Amniotic stem cell (primary cell): ENCODE data around the gene FRMD6.

Experiments
- DNase-seq: peaks from one replicate; lab custom pipeline; 2025; lab: John Stamatoyannopoulos, UW

FRMD6 gene

DNA sequence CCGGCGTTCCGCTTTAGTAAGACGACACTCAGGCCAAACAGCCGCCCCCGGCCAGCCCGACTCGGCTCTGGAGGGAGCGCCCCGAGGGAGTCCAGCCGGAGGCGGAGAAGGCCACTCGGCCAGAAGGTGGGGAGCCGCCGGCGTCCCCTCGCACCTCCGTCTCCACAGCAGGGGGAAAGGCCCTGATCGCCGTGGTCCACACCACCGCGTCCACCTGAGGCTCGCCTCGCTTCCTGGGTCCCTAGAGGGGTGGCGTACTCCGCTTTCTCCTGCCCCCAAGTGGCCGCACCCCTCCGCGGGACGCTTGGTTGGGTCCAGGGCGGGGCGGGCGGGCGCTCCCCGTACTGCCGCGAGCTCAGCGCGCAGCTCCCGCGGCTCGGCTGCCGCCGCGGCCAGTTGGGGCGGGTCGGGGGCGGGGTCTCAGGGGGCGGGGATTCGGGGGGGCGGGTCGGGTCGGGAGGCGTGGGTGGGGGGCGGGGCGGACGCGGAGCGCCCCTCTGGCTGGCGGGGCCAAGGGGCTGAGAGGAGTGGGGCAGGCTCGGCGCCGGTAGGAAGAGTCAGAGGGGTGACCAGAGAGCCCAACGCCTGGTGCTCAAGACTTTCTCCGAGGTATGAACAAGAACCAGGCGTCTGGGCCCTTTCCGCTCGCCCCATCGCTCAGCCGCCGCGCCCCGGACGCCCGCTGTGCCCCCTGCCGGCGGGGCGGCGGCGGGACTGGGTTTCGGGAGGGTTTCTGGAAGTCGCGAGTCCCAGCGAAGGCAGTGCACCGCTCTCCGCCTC, at the start of gene FRMD6:
Gene FRMD6, plus strand, starts transcription at position 523 of the 780 bp plus-strand sequence. CDS start 37,927 bp downstream, outside the sequence.
- peak; percentile 73 for DNase-seq

DNA sequence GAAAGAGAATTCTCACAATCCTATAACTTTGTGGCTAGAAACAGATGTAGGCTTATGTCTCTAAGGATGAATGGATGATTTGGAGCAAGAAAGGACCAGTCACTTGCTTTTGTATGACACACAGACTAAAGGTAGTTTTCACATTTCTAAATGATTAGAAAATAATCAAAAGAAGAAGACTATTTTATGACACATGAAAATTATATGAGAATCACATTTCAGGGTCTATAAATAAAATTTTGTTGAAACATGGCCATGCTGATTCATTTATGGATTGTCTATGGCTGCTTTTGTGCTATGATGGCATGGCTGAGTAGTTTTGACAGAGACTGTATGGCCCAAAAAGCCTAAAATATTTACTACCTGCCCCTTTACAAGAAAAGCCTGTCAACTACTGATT, 49.4 kb upstream of the FRMD6 start:
- DNase-seq = no peak

DNA sequence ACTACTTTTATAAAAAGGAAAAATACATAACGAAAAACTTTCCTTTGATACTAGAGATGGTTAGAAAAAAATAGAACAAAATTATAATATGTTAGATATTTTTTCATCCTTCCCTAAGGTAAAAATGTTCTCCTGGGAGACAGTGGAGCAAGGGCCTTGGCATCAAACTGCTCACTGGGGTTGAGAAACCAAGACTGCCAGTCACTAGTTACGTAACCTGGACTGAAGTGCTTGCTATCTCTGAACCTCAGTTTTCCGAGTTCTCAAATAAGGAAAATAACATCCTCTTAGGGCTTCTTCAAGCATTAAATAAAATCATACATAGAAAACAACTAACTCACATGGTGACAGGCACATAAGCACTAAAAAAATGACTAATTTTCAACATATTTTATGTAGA, 48.2 kb upstream of the FRMD6 start:
- no peak for DNase-seq

DNA sequence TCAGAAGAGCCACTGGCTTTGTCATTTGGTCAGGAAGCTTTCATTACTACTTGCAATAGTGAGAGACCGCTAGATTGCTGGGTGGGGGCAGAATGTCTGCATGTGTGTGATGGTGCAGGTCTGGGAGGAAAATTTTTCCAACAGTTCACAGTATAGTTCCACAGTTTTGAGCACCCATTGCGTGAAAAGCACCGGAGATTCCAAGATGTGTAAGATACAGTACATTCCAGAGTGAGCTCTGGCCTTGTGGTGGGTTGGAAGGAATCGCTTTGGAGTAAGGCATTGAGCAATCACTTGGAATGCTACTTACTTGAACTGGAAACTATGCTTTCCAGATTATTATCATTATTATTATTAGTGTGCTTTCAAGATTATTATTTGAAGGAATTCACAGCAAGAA, 47.6 kb upstream of the FRMD6 start:
- DNase-seq = peak; percentile 39

DNA sequence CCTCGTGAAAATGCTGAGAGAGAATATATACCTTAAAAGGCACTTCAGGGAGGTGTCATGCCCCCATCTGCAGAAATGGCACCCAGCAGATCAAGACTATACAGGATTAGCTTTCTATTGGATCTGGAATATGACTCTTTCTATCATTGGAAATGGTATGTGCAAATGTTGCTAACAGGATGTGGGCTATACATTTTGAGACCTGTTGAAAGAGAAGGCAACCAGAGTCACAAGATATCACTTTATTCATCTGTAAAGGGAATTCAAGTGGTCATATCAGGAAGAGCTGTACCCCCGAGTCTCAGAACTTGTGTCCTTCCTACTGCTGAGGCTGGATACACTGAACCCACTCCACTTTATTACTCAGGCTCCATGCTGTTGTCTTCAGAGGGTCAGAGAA, 46.1 kb upstream of the FRMD6 start:
- no peak for DNase-seq

DNA sequence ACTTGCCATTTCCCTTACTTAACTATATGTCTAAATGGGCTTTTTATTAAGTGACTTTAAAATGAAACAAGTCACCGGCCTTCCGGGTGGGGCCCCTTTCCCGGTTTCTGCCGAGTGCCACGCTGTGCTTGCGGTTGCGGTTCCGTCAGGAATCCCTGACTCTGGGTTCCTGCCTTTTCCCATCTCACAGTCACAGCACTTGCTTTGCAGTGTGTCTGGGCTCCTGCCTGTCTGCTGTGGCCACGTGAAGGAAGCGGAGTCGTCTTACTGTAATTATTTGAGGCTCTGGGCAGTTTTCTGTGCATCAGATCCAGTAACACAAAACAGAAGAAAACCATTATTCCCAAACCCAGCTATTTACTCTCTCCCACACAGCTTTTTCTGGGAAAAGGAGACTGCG, 44.0 kb upstream of the FRMD6 start:
- DNase-seq = peak; percentile 35

DNA sequence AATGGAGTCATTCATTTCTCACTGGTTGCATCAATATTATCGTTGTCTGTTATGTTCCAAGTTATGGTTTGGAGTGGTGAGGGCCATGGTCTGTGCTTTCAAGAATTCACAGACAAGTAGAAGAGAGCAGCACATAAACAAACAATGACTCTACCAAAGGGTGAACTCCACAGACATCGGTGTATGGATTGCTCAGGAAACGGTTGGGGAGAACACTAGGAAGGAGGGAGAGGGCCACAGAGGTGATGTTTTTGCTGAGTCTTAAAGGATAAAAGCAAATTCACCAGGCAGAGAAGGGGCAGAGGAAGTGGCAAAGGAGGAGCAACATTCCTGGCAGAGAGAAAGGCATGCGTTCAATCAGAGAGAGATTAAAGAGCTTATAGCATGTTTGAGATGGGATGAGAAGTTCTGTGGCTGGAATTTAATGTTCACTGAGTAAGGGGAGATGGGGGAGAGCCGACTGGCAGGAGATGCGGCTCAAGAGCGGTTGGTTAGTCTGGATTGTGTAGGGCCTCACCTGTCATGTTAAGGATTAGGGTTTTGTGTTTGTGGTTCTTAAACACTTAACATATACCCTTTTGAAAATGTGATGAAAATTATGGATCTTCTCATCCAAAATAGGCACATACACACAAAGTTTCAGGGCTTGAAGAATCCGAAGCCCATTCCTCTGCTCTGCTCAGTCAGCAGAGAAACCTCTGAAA, 42.3 kb upstream of the FRMD6 start:
- no peak for DNase-seq

DNA sequence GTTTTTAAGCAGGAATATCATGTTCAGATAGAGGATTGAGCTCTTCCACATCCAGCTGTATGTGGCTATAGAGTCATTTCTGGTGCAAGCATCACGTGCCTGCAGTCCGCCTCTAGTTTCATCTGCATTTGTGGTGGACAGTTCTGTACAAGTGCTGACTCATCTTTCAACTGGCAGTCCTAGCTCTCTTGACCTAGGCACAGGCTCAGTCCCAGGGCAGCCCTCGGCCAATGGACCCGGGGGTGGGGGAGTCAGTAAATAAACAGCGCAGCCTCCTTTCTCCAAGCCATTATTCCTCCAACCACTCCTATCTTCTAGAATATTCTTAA, 41.8 kb upstream of the FRMD6 start:
- DNase-seq = no peak

DNA sequence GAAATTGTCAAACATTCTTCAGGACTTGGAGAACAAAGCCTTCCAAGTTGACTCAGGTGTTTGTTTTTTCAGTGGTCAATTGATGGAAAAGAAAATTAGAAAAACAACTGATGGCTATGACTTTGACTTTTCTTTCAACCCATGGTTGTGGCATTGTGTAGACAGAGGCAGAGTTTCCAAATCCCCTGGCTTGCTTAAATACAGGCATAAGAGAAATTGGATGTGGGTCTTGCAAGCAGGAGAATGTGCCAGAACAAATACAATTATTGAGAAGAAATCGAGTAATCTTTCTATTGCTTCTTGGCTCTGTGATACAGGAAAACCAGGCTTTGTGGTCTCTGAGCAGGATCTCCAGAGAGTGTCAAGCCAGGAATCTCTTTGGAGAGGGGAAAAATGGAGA, 40.9 kb upstream of the FRMD6 start:
- no peak for DNase-seq

DNA sequence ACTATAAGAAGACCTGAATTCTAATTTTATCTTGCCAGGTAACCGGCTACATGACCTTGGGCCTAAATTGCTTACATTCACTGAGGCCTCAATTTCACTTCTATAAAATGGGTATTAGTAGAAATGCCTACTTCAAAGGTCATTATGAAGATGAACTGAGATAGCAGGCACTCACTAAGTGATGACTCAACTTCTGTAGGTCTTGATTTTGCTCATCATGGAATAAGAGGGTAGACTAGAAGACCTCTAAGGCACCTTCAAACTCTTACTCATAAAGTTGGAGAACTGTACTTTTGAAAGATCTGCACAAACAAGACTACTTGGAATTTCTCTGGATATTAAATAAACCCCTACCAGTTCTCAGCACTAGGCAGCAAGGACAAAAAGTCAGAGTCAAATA, 39.3 kb upstream of the FRMD6 start:
- DNase-seq = no peak

DNA sequence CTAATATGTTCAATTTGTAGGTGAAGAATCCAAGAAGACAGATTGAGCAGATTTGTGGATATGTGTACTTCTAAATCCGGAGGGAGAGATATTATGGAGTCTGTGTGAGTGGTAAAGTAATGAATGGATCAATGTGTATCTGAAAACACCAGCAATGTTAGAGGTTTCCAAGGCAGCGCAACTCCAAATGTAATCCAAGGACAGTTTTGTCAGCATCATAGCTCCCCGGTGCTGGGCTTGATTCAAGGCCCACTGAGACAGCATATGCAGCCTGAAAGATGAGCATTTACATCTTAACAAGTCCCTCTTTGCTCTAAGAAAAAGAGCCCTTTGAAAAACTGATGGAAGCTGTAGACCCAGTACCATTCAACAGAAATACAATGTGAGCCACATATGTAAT, 38.3 kb upstream of the FRMD6 start:
- no peak for DNase-seq

DNA sequence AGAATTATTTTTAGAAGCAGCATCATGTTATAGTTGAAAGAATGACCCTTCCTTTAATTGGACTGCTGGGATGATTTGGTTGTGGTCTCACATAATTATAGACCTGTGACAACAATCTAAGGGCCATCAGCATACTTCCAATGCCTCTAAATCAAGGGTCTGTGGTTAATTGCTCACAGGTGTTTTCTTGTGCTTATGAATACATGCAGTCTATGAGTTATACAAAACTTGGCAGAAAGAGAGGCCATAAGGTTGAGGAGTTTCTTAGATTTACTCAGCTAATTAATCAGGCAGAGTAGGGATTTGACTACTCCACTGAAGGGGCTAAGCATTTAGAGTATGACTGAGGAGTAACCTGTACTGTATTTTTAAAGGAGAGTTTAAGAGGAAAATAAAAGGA, 37.0 kb upstream of the FRMD6 start:
- DNase-seq = no peak

DNA sequence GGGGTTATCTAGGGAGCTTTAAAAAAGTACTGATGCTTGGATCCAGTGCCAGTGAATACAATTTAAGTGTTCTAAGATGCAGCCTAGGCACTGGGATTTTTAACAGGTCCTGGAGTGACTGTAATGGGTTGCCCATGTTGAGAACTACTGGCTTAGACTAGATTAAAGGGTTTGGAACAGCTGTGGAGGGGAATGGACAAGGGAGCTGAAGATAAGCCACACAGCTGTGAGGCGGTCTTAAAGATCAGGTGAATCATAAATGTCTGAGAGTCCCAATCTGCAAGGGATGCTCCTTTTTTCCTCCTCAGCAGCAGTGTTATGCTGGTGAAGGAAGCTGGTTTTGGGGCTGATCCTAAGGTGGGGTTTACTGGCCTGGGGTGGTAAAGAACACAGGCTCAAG, 35.5 kb upstream of the FRMD6 start:
- no peak for DNase-seq

DNA sequence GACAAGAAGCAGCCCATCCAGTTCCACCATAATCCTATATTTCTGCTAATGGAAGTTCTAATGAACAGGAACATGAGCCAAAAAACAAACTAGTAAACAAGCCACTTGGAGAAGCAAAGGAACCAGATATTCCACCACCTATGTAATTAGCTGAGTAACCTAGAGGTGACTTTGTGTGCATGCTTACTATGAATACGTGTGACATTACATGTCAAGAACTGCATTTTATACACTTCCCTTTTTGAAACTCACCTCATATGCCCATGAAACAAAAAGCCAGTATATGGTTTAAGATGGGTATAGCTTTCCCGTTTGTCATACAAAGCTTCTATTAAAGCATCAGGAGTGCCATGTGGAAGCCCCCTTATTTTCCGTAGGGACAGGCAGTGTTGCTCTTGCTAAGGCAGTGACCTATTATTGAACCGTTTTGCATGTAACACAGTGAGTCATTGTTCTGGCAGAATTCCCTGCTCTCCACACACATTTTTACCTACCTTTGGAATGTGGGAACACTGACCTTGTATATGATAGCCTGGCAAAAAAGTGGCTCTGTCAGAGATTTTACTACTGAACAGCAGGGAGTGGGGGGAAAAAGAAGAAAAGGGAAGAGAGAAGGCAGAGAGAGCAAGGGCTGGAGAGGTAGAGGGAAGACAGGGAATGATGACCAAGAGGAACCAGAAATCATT, 34.8 kb upstream of the FRMD6 start:
- DNase-seq = peak; percentile 43

DNA sequence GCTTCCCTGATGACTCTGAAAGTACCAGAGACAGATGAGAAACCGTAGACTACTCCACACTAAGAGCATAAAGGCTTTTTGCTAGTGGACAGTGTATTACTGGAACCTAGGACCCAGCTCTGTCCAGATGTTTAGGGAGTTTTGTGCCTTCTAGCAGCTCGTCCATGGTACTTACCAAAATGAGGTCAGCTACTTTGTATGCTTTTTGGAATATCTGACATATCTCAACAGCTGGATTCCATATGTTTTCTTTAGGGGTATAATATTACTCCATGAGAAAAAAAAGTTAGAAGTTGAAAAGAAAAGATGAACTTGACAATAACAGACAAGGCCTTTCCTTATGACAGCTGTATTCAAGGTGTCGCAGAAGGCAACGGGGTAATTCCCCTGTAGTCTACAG, 32.1 kb upstream of the FRMD6 start:
- no peak for DNase-seq

DNA sequence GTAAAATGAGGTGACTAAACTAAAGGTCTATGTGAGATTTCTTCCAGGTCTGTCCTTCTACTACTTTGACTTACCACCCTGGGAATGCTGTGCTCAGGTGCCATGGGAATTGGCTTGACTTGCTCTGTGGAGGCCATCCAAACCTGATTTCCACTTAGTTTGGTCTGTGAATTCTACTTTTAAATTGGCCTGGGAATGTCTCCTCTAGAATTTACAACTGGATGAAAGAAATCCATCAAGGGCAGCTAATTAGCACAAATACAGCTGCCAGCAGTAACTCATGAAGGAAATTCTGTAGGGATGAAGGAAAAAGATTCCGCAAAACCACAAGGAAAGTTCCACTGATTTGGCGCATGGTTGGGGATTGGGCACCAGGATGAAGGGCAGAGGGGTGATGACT, 31.7 kb upstream of the FRMD6 start:
- DNase-seq = no peak

DNA sequence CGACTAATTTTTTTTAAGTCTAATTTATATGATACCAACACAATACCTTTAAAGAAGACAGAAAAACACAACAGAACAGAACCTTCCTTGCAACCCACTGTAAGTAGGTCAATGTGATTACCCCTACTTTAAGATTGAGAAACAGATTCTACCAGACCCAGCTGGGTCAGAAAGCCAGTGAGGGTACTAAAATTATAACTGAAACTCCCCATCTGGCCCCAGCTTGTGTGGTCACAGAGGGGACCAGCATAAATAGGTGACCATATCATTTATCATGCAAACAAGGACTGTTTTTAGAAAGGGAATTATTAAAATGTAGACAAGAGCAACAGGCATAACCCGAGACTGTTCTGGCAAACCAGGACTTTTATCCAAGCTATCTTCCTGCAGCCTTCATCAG, 30.1 kb upstream of the FRMD6 start:
- DNase-seq = no peak

DNA sequence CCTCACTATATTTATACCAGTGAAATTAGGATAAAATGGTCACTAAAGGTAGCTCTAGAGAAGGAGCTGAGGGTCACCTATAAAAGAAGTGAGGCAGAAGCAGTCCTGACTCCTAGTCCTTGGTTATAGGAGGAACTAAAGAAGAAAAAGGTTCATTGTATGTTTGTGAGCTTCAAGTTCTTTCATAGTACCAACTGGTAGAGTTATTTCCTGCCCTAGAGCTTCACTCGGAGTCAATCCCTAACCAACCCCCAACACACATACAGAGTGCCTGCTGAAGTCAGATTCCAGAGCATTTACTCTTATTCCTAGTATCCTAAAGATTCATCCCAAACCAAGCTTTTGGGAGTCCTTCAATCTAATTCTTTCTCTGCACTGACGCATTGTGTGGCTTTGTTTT, 29.3 kb upstream of the FRMD6 start:
- no peak for DNase-seq

DNA sequence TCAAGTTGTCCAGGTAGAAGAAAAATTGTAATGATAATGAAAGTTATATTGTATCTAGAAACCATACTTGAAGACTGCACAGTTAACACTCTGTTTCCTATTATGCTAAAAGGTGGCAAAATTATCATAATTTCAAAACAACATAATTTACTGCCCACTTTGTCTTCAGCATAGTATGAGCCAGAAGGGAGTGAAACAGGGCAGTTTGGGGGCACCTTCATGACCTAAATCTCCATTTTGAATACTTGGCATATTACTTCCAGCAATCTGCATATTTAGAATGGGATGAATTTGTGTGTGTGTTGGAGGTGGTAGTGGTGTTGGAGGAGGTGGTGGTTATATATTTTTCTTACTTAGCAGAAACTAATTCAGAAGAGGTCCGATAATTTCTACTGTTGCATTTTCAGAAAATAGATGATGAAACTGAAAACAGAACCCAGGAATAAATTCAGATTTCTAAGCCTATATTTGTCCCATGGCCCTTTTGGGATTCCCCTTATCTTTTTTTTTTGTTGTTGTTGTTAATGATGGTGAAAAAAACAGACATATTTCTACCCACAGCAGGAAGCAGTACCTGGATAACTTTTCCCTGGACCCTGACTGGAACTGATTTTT, 26.6 kb upstream of the FRMD6 start:
- DNase-seq = no peak

DNA sequence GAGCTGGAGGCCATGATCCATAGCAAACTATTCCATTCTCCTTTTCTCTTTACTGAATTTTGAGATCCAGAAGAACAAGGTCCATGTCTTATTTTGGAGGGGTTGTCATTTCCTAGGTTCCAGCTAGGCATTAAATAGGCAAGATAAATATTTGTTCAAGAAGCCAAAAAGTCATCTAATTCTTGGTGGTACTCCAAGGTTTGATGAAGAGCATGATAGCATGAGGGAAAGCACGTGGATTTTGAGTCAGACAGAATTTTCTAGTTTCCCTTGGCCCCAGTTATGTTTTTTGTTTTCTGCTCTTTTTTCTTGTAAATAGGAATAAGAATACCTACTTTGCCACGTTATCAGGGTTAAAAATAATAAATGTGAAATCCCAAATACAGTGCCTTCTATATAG, 25.5 kb upstream of the FRMD6 start:
- DNase-seq = no peak

DNA sequence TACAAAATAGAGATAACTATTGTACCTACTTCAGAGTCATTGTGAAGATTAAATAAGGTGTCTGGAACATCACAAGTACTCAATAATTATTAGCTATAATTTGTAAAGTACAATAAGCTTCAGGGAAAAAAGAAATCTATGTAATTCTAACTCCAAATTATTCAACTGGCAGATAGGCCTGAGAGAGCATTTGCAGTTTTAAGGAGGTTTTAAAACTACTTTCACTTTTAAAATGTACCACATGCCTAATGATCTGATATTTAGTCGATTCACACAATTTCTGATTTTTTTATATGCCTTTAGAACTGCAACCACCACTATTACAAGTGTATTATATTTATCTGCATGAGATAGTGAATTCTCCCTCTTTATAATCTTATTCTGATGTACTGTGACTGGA, 24.9 kb upstream of the FRMD6 start:
- no peak for DNase-seq

DNA sequence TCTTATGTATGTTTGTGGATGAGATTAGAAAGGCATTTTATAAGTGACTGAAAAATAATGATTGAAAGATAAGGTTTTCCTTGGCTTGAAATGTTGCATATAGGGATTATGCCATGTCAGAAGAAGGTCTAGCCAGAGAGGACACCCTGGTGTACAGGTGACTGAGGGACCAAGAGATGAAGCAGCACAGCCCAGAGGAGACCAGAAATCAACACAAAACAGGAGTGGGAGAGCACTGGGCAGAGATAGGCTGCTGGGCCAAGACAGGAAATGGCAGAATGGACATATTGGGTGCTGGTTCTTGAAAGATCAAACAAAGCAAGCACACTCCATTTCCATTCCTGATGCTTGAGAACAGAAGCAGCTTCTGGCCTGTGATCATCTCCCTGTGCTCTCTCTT, 24.4 kb upstream of the FRMD6 start:
- DNase-seq = no peak

DNA sequence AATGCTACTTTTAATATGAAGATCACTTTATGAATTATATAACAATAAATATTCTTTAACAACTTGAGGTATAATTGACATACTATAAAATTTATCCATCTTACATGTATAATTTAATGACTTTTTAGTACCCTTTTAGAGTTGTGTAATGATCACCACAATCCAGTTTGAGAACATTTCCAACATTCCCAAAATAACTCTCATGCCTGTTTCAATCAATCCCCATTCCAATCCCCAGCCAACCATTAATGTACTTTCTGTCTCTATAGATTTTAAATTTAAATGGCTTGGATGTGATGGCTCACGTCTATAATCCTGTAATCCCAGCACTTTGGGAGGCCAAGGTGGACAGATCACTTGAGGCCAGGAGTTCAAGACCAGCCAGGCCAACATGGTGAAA, 23.5 kb upstream of the FRMD6 start:
- no peak for DNase-seq
